HG03571 (cell line): Measurements from ENCODE around the gene ABTB1.
A peak's percentile ranks its signal among the peaks of the same experiment; 100 is the strongest.

Experiments
- ATAC-seq: cut with Tn5 transposase; IDR thresholded peaks from one replicate; pipeline ENCODE4 v1.9.1; 2021; ENCODE audit not compliant: unreplicated experiment

Gene ABTB1

GRCh38 chr3:127685708-127686511 is 13.2 kb downstream of the ABTB1 start:
- no peak for ATAC-seq

DNA sequence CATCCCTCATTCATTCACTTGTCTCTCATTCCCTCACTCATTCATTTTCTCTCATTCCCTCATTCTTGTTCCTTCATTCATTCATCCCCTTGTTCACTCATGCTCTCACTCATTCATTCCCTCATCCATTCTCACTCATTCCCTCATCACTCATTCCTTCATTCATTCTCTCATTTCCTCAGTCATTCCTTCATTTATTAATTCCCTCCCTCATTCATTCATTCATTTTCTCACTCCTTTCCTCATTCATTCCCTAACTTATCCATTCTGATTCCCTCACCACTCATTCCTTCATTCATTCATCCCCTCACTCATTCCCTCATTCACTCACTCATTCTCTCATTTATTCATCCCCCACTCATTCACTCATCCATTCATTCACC is 13.8 kb downstream of the ABTB1 start:
- no peak for ATAC-seq

GRCh38 chr3:127687228-127687737 is 14.5 kb downstream of the ABTB1 start:
- ATAC-seq: no peak

DNA sequence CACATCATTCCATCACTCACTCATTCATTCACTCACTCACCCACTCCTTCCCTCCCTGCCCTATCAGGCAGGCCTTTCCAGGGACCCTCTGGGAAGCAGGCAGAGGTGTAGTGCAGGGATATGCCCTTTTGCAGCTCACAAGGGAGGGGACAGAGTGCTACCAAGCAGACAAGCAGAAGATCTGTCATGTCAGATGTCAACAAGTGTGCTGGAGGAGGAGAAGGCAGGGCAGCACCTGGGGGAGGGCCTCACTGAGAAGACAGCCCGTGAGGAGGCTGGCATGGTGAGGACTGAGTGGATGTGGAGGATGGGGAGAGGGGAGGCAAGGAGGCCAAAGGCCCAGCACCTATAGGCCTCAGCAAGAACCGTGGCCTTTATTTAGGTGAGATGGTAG is 15.3 kb downstream of the ABTB1 start:
- ATAC-seq: no peak

- ATAC-seq: no peak
Observed at GRCh38 chr3:127688416-127689265, 15.9 kb downstream of the ABTB1 start.

DNA sequence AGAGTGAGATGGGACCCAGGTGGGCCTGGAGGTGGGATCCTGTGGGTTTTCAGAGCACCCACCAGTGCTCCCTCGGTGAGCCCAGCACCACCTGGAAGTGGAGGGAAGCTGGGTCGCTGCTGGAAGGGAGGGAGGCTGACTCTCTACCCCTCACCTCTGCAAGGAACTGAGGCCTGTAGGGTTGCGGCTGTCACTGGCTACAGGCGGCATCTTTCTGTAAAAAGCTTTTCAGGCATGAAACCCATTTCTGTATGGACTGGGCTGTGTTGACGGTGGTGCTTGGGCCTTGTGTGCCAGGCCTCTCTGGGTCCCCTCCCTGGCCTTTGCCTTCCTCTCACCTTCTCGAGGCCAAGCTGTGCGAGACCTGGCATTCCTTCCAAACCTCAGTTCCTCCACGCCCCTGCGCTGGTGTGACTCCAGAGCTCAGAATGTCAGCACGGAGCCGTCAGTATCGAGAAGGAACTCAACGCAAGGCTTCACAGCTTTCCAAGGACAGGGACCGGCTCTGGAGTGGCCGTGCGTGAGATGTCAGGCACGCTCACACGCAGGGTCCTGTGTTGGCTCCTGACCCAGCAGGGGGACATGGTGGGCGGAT is 16.6 kb downstream of the ABTB1 start:
- no peak for ATAC-seq

DNA sequence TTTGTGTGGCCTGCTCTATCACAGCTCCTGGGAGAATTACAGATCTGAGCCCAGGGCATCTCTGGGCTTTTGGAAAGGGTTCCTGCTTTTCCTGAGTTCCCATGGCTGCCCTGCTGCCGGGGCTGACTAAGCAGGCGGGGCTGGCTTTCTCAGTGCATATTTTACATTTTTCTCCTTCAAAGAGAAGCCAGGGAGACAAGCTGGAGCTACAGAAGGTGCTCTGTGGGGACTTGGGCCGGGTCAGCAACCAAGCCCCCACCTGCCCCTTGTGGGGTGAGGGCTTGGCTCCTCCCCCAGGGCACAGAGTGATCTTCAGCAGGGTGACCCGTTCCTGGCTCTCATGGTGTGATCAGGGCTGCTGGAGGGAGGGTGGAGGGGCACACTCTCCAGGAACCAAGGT is 17.4 kb downstream of the ABTB1 start:
- no peak for ATAC-seq

GRCh38 chr3:127690823-127691452 is 18.2 kb downstream of the ABTB1 start:
- ATAC-seq: no peak

GRCh38 chr3:127691489-127691888 is 18.7 kb downstream of the ABTB1 start:
- ATAC-seq: no peak

- no peak for ATAC-seq
Observed at GRCh38 chr3:127691974-127692373, 19.2 kb downstream of the ABTB1 start.

DNA sequence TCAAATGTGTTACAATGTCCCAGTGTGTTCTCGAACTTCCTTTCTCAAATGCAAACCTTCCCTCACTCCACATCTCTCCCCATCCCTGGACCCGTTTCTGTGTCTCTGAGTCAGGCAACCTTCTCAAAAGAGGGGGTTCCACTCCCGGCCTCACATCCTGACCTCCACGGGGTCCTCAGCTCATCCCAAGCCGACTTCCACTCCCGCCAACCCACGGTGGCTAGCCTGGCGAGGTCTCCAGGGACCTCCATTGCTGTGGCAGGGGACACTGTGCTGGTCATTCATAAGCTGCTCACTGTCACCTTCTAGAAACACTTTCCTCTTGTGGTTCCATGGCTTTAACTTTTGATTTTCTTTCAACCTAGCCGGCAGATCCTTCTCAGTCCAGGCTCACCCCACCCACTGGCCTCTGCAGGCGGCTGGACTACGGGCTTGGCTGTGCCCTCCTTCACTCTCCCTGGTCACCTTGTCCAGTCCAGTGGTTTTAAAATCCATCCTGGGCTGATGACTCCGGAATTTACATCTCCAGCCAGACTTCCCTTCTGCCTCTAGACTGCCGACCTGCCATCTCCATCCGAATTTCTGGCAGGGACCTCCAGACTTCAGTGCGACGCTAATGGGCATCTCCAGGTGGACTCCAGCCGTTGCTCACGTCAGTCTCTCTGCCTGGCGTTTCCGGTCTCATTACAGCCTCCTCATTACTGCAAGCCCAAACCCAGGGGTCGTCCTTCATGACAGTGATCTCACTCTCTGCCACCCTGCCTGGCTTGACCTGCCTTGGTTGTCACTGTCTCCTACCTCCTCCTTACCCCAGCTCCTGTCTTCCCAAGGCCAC is 20.0 kb downstream of the ABTB1 start:
- ATAC-seq: no peak

GRCh38 chr3:127693336-127693843 is 20.6 kb downstream of the ABTB1 start:
- ATAC-seq: no peak

- no peak for ATAC-seq
Observed at GRCh38 chr3:127694467-127695215, 21.9 kb downstream of the ABTB1 start.

DNA sequence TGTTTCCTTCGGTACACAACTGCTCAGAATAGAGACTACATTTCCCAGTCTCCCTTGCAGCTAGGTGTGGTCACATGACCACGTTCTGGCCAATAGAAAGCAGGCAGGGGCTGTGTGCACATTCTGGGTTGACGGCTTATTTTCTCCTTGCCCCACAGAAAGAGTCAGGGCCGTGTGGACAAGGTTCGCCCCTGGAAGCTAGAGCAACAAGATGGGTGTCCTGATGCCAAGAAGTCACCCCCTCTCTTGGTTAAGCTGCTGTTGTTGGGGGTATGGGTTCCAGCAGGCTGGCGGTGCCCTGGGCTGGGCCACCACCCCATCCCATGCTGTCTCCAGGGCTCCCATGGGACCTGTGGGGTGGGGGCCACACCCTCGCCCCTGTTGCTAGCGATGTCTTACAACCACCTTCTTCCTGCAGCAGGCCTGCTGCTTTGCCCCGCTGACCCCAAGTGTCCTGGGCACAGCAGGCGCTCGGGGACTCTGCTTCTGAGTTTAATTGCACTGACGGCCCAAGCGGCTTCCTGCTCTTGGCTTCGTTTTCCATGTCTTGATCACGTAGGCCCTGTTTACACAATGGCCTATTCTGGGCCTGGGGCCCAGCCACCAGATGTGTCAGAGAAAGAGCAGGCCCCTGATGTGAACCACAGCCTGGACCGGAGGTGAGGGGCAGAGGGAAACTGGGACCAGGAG is 24.9 kb downstream of the ABTB1 start:
- peak; percentile 58 for ATAC-seq

DNA sequence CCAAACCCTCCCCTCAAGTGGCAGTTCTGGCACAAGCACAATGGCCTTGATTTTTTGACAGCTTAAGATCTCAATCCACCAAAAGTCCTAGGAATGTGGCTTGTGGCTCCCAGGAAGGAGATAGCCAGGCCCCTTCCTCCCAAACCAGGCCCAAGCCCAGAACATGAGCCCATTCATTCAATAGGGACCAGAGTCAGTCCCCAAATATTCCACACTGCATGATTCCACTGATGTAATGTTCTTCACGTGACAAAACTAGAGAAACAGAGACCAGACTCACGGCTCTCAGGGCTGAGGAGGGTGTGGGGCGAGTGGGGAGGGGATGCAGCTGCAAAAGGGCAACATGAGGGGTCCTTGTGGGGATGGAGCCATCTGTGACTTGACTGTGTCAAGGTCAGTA is 25.5 kb downstream of the ABTB1 start:
- no peak for ATAC-seq

GRCh38 chr3:127698691-127699415 is 26.1 kb downstream of the ABTB1 start:
- ATAC-seq: no peak

- no peak for ATAC-seq
Observed at GRCh38 chr3:127699416-127700300, 26.9 kb downstream of the ABTB1 start.
